ENCODE data around the gene CCDC110. TPM values are rescaled to one million over a fixed set of nuclear protein-coding genes. Genes with fewer than 3 reads are reported as not detected.

The CCDC110 gene
- polyA plus RNA-seq, 1 donor from 2014 or later, result 0.21 TPM

- H3K4me3 ChIP-seq (ENCODE audit: low read length), result peak within 1 kb of the TSS; percentile 89
- H3K9me3 ChIP-seq (ENCODE audit: low read length), result no peaks in the 10 kb centered on the region
- no peaks in the 10 kb centered on the region for H3F3A ChIP-seq (ENCODE audit: insufficient read depth, low read length, poor library complexity, severe bottlenecking)
- peak within 1 kb of the TSS; percentile 65 for H2AFZ ChIP-seq (ENCODE audit: low read depth, low read length)
- H3K9me2 ChIP-seq (ENCODE audit: insufficient read depth, low read length), result no peaks in the 10 kb centered on the region
- H3K36me3 ChIP-seq (ENCODE audit: insufficient read depth, low read length), result no peaks in the 10 kb centered on the region
- no peaks in the 10 kb centered on the region for H3K27me3 ChIP-seq (ENCODE audit: insufficient read depth, low read depth, low read length)
- peak within 1 kb of the TSS; percentile 62 for H3K9ac ChIP-seq (ENCODE audit: low read length)
- H3K4me2 ChIP-seq (ENCODE audit: low read length), result peak within 1 kb of the TSS; percentile 83
- no peak for TF ChIP-seq MXI1 (conservative IDR thresholded peaks at IDR 0.05; ENCODE audit: poor library complexity, severe bottlenecking)
- TF ChIP-seq TAF1 (IDR thresholded peaks at IDR 0.05; ENCODE audit: low read depth), result no peak
- TF ChIP-seq SMC3 (conservative IDR thresholded peaks at IDR 0.05; ENCODE audit: poor library complexity), result no peak
- no peak for TF ChIP-seq POLR2AphosphoS5 (IDR thresholded peaks at IDR 0.05)
- TF ChIP-seq, protein P1, sequence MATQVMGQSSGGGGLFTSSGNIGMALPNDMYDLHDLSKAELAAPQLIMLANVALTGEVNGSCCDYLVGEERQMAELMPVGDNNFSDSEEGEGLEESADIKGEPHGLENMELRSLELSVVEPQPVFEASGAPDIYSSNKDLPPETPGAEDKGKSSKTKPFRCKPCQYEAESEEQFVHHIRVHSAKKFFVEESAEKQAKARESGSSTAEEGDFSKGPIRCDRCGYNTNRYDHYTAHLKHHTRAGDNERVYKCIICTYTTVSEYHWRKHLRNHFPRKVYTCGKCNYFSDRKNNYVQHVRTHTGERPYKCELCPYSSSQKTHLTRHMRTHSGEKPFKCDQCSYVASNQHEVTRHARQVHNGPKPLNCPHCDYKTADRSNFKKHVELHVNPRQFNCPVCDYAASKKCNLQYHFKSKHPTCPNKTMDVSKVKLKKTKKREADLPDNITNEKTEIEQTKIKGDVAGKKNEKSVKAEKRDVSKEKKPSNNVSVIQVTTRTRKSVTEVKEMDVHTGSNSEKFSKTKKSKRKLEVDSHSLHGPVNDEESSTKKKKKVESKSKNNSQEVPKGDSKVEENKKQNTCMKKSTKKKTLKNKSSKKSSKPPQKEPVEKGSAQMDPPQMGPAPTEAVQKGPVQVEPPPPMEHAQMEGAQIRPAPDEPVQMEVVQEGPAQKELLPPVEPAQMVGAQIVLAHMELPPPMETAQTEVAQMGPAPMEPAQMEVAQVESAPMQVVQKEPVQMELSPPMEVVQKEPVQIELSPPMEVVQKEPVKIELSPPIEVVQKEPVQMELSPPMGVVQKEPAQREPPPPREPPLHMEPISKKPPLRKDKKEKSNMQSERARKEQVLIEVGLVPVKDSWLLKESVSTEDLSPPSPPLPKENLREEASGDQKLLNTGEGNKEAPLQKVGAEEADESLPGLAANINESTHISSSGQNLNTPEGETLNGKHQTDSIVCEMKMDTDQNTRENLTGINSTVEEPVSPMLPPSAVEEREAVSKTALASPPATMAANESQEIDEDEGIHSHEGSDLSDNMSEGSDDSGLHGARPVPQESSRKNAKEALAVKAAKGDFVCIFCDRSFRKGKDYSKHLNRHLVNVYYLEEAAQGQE (IDR thresholded peaks at IDR 0.05; ENCODE audit: borderline replicate concordance), result no peak
- no peak for TF ChIP-seq EP300 (conservative IDR thresholded peaks at IDR 0.05; ENCODE audit: poor library complexity, severe bottlenecking)
- TF ChIP-seq RAD21 (conservative IDR thresholded peaks at IDR 0.05), result no peak
- H4K20me1 ChIP-seq (ENCODE audit: insufficient read depth), result no peaks in the 10 kb centered on the region
- no peaks in the 10 kb centered on the region for H3K79me2 ChIP-seq (replicated peaks; ENCODE audit: insufficient read depth, low read length)
- no peak within 1 kb of the TSS for H3K27ac ChIP-seq (ENCODE audit: low read length)
Observed at GRCh38 chr4:185396724-185397385, 74.7 kb downstream of the CCDC110 start, which contains the start of gene ANKRD37. ANKRD37 (plus strand) TSS chr4:185396841; CDS start chr4:185396924, 83 bp downstream.

DNA sequence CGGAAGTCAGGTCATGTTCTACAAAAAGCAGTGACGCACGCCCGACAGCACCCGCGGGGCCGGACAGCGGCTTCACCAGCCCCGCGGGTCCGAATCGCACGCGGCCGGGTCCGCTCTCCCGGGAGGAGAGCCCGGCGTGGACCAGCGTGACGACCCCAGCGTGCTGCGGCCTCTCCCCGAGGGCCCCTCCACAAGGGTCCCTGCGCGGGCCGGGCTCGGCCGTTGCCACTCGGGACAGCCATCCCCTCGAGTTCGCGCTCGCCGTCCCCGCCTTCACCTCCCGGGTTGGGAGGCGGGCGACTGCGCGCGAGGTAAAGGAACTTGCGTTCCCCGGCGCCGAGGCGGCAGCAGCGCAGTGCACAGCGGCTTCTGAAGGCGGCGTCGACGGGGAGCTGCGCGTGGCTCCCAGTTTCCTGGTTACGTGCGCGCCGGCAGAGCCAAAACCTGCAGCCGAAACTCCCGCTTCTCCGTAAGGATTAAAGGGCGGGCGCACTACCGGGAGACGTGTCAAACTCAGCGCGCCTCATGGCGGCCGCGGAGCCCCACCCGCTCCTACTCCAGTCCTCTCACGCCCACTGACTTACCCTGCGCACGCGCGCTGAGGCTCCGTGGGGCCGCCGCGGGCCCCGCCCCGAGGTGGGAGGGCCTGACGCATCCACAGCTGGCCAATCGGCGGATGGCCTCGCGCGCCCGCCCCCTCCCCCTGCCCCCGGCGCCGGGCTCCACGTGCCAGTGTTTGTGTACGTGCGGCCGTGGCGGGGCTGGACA lies 75.4 kb downstream of the CCDC110 start:
- Histone ChIP-seq H4K20me1 (ENCODE audit: insufficient read depth) (no peaks in the 10 kb centered on the region), H3K9me2 (ENCODE audit: insufficient read depth, low read length) (no peaks in the 10 kb centered on the region), H3K36me3 (ENCODE audit: insufficient read depth, low read length) (no peaks in the 10 kb centered on the region), H3K79me2 (replicated peaks; ENCODE audit: insufficient read depth, low read length) (no peaks in the 10 kb centered on the region), H3F3A (ENCODE audit: insufficient read depth, low read length, poor library complexity, severe bottlenecking) (no peaks in the 10 kb centered on the region), H3K4me3 (ENCODE audit: low read length) (peak overlapping the region; percentile 89), H3K27ac (ENCODE audit: low read length) (no peak overlapping the region), H3K27me3 (ENCODE audit: insufficient read depth, low read depth, low read length) (no peaks in the 10 kb centered on the region), H3K9me3 (ENCODE audit: low read length) (no peaks in the 10 kb centered on the region), H2AFZ (ENCODE audit: low read depth, low read length) (peak overlapping the region; percentile 65), H3K4me2 (ENCODE audit: low read length) (no peak overlapping the region), H3K9ac (ENCODE audit: low read length) (peak overlapping the region; percentile 62)
- TF ChIP-seq MXI1 (conservative IDR thresholded peaks at IDR 0.05; ENCODE audit: poor library complexity, severe bottlenecking) (peak; percentile 94), EZH2 (IDR thresholded peaks at IDR 0.05; ENCODE audit: borderline replicate concordance, insufficient read depth, low read length, poor library complexity, severe bottlenecking) (no peak), SMC3 (conservative IDR thresholded peaks at IDR 0.05; ENCODE audit: poor library complexity) (peak; percentile 42), RAD21 (conservative IDR thresholded peaks at IDR 0.05) (peak; percentile 48), POLR2AphosphoS5 (IDR thresholded peaks at IDR 0.05) (peak; percentile 64), EP300 (conservative IDR thresholded peaks at IDR 0.05; ENCODE audit: poor library complexity, severe bottlenecking) (no peak), TAF1 (IDR thresholded peaks at IDR 0.05; ENCODE audit: low read depth) (peak; percentile 31)
- TF ChIP-seq, protein P1 (IDR thresholded peaks at IDR 0.05; ENCODE audit: borderline replicate concordance), result peak; percentile 68
- TF ChIP-seq, protein P2, sequence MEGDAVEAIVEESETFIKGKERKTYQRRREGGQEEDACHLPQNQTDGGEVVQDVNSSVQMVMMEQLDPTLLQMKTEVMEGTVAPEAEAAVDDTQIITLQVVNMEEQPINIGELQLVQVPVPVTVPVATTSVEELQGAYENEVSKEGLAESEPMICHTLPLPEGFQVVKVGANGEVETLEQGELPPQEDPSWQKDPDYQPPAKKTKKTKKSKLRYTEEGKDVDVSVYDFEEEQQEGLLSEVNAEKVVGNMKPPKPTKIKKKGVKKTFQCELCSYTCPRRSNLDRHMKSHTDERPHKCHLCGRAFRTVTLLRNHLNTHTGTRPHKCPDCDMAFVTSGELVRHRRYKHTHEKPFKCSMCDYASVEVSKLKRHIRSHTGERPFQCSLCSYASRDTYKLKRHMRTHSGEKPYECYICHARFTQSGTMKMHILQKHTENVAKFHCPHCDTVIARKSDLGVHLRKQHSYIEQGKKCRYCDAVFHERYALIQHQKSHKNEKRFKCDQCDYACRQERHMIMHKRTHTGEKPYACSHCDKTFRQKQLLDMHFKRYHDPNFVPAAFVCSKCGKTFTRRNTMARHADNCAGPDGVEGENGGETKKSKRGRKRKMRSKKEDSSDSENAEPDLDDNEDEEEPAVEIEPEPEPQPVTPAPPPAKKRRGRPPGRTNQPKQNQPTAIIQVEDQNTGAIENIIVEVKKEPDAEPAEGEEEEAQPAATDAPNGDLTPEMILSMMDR (IDR thresholded peaks at IDR 0.05; ENCODE audit: poor library complexity, severe bottlenecking), result peak; percentile 38
